DND-41 (cell line): ENCODE measurements around the gene SALL1.
A peak's percentile ranks its signal among the peaks of the same experiment; 100 is the strongest.

Experiments used
- ATAC-seq: fragments of 200-7000 bp; cut with Tn5 transposase; 3 replicates; pipeline ENCODE4 v1.9.1; 2021; ENCODE audit warnings: low read depth; ENCODE audit not compliant: insufficient read depth
- DNase-seq: peaks from one replicate; pipeline ENCODE4 v3.0.0-alpha.2; 2020
- H2AFZ ChIP-seq: 2 replicates; pipeline ENCODE4 v1.6.0; 2012; ENCODE audit warnings: low read depth, low read length
- H3K27ac ChIP-seq: 2 replicates; pipeline ENCODE4 v1.5.1; 2012; ENCODE audit warnings: low read length, inconsistent platforms
- H3K27me3 ChIP-seq: fragments of 200-600 bp; sonication (generic); 2 replicates; pipeline ENCODE4 v1.6.0; 2012; ENCODE audit warnings: low read length, mild to moderate bottlenecking, inconsistent platforms; ENCODE audit not compliant: insufficient read depth, poor library complexity
- H3K36me3 ChIP-seq: 2 replicates; pipeline ENCODE4 v1.5.1; 2012; ENCODE audit warnings: low read length, inconsistent platforms; ENCODE audit not compliant: insufficient read depth
- H3K4me1 ChIP-seq: 2 replicates; pipeline ENCODE4 v1.5.1; 2012; ENCODE audit warnings: mild to moderate bottlenecking, low read length; ENCODE audit not compliant: insufficient read depth
- H3K4me2 ChIP-seq: 2 replicates; pipeline ENCODE4 v1.6.0; 2012; ENCODE audit warnings: mild to moderate bottlenecking, moderate library complexity, low read length, inconsistent platforms; ENCODE audit not compliant: insufficient read depth
- H3K4me3 ChIP-seq, 2 experiments: fragments of 200-600 bp in 1 of 2; shearing (Covaris generic) in 1 of 2; 2 replicates each; pipeline ENCODE4 v1.5.1; 2012 to 2016; ENCODE audit warnings: inconsistent platforms in 2 of 2, low read length in 2 of 2, mild to moderate bottlenecking in 2 of 2, low read depth in 1 of 2, moderate library complexity in 1 of 2
- H3K79me2 ChIP-seq: 2 replicates; pipeline ENCODE4 v1.6.0; 2012; ENCODE audit warnings: low read length, inconsistent platforms; ENCODE audit not compliant: insufficient read depth
- H3K9ac ChIP-seq: 2 replicates; pipeline ENCODE4 v1.6.0; 2012; ENCODE audit warnings: low read depth, mild to moderate bottlenecking, inconsistent platforms, low read length, moderate library complexity
- H3K9me3 ChIP-seq: 2 replicates; pipeline ENCODE4 v1.5.1; 2012; ENCODE audit warnings: low read length, moderate library complexity, mild to moderate bottlenecking, inconsistent platforms; ENCODE audit not compliant: insufficient read depth, severe bottlenecking
- H4K20me1 ChIP-seq: 2 replicates; pipeline ENCODE4 v1.6.0; 2012; ENCODE audit warnings: low read length; ENCODE audit not compliant: insufficient read depth
- CTCF ChIP-seq: IDR thresholded peaks from 2 replicates; pipeline ENCODE4 v1.5.1; 2012; ENCODE audit warnings: borderline replicate concordance, low read length, moderate library complexity, mild to moderate bottlenecking; ENCODE audit not compliant: poor library complexity, severe bottlenecking; ENCODE audit errors: extremely low read depth
- EZH2 ChIP-seq: IDR thresholded peaks from 3 replicates; pipeline ENCODE4 v1.6.1; 2012; ENCODE audit warnings: borderline replicate concordance, low read depth, mild to moderate bottlenecking, moderate library complexity, low read length, inconsistent platforms; ENCODE audit not compliant: severe bottlenecking

The SALL1 gene

GRCh38 chr16:51140112-51140511 lies 11.0 kb downstream of the SALL1 start:
- no peaks in the 10 kb centered on the region for H4K20me1 ChIP-seq
- ATAC-seq (no peak), DNase-seq (no peak)
- no peaks in the 10 kb centered on the region for H3K9me3 ChIP-seq
- TF ChIP-seq EZH2 (no peak), CTCF (peak; percentile 7)
- H2AFZ ChIP-seq, result no peak overlapping the region
- H3K36me3 ChIP-seq, result no peaks in the 10 kb centered on the region
- H3K9ac ChIP-seq, result no peak overlapping the region
- H3K79me2 ChIP-seq, result no peaks in the 10 kb centered on the region
- no peak overlapping the region for H3K4me2 ChIP-seq
- H3K4me3 ChIP-seq, result no peak overlapping the region
- H3K4me1 ChIP-seq, result no peaks in the 10 kb centered on the region
- H3K27ac ChIP-seq, result no peak overlapping the region
- peaks cover 4% of the 10 kb centered on the region for H3K27me3 ChIP-seq

GRCh38 chr16:51139568-51139967 lies 11.5 kb downstream of the SALL1 start:
- Histone ChIP-seq H3K27ac (no peak overlapping the region), H4K20me1 (no peaks in the 10 kb centered on the region), H3K27me3 (peaks cover 4% of the 10 kb centered on the region), H3K4me1 (no peaks in the 10 kb centered on the region), H2AFZ (no peak overlapping the region), H3K4me3 (no peak overlapping the region), H3K79me2 (no peaks in the 10 kb centered on the region), H3K9ac (no peak overlapping the region), H3K4me2 (no peak overlapping the region), H3K9me3 (no peaks in the 10 kb centered on the region), H3K36me3 (no peaks in the 10 kb centered on the region)
- TF ChIP-seq CTCF, result no peak
- TF ChIP-seq EZH2, result no peak
- ATAC-seq, result no peak
- no peak for DNase-seq

GRCh38 chr16:51138178-51138577 lies 12.9 kb downstream of the SALL1 start:
- no peaks in the 10 kb centered on the region for H4K20me1 ChIP-seq
- no peaks in the 10 kb centered on the region for H3K27me3 ChIP-seq
- ATAC-seq (no peak), DNase-seq (no peak)
- H2AFZ ChIP-seq, result no peak overlapping the region
- no peak overlapping the region for H3K9ac ChIP-seq
- no peak overlapping the region for H3K27ac ChIP-seq
- no peaks in the 10 kb centered on the region for H3K36me3 ChIP-seq
- no peak overlapping the region for H3K4me3 ChIP-seq
- H3K4me1 ChIP-seq, result no peaks in the 10 kb centered on the region
- H3K4me2 ChIP-seq, result no peak overlapping the region
- TF ChIP-seq EZH2 (no peak), CTCF (no peak)
- no peaks in the 10 kb centered on the region for H3K79me2 ChIP-seq
- H3K9me3 ChIP-seq, result no peaks in the 10 kb centered on the region

- H3K9me3 ChIP-seq, result no peaks in the 10 kb centered on the region
- H3K79me2 ChIP-seq, result no peaks in the 10 kb centered on the region
- no peak overlapping the region for H2AFZ ChIP-seq
- TF ChIP-seq CTCF (no peak), EZH2 (no peak)
- no peak overlapping the region for H3K4me2 ChIP-seq
- H3K36me3 ChIP-seq, result no peaks in the 10 kb centered on the region
- no peak overlapping the region for H3K9ac ChIP-seq
- H3K4me1 ChIP-seq, result no peaks in the 10 kb centered on the region
- H3K4me3 ChIP-seq, result no peak overlapping the region
- no peak for DNase-seq
- no peaks in the 10 kb centered on the region for H4K20me1 ChIP-seq
- ATAC-seq, result no peak
- H3K27ac ChIP-seq, result no peak overlapping the region
- H3K27me3 ChIP-seq, result no peaks in the 10 kb centered on the region
Measured at GRCh38 chr16:51137097-51137496, 14.0 kb downstream of the SALL1 start.
